Measurements from ENCODE around the gene E2F4.

E2F4 gene

DNA sequence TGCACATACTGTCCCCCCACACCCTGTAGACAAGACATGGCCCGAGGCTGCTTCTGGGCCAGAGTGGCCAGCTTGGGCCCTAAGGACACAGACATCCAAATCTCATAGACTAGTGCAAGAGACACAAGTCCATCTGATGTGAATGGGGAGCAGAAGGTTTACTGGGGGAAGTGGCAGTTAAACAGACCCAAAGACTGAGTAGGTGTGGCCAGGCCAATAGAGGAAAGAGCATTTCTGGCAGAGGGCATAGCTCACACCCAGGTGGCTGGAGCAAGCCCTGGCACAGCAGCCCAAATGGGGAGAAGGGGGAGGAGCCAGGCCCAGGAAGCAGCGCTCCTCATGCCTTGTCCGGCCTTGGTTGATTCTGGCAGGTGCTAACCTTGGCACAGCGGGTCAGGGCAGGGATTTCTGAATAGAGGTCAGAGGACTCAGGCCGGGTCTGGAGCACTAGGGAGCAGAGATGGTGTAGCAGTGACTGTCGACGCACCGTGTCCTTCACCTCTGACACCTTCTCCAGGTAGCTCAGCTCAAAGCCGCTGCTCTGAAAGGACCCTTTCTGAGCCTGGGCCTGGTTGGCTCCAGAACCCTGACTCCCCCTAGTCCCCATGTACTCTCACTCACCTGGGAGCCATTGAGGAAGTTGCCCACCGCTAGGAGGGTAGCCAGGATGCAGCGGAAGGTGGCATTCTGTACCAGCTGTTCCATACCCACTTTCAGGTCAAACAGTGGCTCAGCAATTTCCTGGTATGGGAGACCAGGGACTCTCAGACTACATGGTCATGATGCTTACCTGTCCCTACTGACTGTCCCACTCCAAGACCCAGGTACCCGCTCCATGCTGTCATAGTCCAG is 39.1 kb downstream of the E2F4 start:
- no peak for DNase-seq (ENCODE audit: low read depth in 1 of 2, low spot score in 1 of 2)

DNA sequence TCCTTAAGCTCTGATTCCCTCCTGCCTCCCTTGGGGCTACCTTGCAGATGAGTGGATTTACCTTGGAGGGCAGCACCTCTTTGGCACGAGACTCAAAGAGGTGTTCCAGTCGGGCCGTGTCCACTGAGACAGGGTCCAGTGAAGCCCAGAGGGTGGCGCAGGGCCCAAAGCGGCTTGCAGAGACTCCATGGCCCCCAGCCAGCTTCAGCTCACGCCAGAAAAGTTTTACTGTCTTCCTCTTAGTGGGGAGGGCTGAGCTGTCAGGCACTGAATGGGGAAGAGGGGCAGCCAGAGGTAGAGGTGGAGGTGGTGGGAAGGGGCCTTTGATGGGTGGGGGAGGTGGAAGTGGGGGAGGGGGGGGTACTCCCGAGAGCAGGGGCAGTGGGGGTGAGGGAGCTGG is 41.6 kb downstream of the E2F4 start:
- DNase-seq (ENCODE audit: low read depth in 1 of 2, low spot score in 1 of 2) = no peak

DNA sequence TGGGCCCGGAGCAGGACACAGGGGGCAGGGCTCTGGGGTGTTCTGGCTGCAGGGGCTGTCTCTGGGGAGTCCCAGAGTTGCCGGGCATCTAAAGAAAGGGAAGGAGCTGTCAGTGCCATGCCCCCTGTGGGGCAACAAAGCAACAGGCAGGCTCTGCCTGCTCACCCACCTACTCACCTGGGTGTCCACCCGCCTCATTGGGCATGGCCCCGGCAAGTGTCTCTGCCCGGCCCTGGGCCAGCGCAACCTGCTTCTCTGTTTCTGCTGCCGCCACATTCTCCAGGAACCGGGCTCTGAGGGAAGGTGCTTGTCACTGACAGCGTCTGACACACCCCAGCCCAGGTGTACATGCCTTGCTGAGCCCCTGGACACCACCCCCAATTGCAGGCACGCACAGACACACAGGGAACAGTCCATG is 42.2 kb downstream of the E2F4 start:
- DNase-seq (ENCODE audit: low read depth in 1 of 2, low spot score in 1 of 2) = no peak

DNA sequence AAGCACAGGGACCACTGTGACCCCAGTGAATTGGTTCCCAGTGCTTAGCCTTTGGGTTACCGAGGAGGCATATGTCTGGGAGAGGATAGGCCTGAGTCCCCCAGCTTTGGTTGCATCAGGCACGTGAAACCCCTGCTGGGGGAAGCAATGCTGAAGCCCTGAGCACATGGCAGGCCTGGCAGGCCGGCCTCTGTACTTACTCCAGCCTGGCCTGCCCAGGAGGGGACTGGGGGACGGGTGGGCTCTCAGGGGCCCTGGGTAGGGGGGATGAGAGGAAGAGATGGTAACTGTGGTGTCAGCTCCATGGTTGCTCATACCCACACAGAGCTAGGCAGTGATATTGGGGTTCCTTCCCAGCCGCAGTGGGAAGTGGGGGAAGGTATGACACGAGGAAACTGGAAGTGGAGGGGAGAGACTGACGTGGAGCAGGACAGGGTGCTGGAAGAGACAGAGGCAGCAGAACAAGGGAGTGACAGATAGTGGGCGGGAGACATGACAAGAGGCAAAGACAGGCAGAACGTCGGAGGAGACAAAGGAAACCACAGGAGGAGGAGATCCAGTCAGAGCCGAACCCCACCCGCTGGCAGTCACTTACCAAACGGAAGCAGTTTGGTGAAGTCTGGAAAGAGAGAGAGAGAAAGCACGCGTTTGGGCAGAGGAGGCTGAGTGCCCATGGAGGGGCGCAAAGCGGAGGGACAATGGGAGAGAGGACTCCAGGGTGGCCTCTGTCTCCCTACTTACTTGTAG is 44.0 kb downstream of the E2F4 start:
- peak; percentile 28 to 35 for DNase-seq (ENCODE audit: low read depth in 1 of 2, low spot score in 1 of 2)

DNA sequence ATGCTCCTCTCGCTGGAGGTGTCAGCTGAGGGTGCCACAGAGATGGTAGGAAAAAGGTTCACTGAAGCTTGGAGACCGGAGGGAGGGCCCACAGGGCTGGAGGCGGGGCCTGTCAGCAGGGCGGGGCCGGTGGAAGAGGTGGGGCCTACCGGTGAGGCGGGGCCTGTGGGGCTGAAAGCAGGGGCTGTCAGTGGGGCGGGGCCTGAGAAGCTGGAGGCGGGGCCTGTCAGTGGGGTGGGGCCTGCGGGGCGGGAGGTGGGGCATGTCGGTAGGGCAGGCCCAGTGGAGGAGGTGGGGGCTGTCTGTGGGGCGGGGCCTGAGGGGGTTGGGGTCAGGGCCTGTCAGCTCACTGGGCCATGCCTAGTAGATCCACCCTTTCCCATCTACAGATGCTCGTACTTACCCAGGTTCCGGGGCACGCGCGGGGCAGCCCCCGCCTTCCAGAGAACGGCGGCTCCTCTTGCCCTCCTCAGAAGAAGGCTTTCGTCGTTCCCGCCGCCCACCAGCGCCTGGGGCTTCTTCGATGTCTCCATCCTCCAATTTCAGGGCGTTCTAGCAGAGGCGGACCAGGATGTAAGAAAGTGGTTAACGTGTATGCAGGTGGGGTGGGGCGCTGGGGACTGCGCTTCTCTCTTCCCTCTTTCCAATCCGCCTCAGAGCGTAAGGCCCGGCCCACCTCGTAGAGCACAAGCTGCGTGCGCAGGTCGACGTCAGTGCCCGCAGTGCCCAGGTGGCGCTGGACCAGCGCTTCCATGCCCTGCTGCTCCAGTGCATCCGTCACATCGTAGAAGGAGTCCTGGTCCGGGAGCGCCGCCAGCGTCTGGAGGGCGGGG is 44.8 kb downstream of the E2F4 start:
- peak; percentile 37 to 59 for DNase-seq (ENCODE audit: low read depth in 1 of 2, low spot score in 1 of 2)

DNA sequence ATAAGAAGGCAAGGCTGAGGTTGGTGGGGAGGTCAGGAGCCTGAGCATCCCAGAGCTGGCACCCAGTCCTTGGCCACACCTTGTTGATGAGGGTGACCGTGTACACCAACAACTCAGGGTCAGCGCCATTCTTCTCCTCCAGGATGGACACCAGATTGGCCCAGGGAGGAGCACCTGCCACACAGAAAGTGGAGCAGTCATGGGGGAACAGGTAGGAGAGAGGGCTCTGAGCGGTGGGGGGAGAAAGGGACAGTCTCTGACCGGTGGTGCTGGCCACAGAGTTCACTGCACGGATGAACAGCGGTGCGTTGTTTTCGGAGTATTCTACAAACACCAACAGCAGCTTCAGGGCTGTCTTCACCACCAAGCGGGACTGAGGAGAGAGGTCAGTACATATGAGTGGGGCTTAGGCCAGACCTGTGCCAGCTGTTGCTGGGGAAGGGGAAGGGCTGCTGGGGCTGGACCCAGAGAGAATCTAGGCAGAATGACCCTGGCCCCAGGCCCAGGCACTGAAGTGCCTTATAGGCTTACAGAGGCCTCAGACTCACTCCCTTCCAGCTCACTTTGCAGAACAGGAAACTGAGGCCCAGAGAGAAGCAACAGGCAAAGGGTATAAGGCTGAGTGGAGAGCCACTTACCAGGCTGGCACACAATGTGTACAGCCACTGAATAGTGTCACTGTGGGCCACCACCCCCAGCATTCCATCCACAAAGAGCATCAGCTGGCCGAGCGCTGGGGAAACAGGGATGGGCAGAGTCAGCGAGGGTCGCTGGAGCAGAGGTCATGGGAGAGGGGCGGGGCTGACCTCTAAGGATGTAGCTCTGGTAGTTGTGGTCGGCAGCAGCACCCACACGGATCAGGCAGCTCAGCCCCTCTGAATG is 45.7 kb downstream of the E2F4 start:
- DNase-seq (ENCODE audit: low read depth in 1 of 2, low spot score in 1 of 2) = no peak

DNA sequence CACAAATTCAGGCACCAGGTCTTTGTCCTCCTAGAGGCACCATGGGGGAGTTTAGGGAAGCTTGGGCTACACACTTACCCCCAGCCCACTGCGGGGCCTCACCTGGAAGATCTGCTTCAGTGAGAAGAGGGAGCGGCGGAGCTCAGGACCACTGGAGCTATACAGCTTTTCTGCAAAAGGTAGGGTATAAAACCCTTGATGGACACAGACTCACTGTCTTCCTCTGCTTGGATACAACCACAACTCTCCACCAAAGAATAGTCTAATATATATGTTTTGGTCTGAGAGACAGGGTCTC is 46.3 kb downstream of the E2F4 start:
- DNase-seq (ENCODE audit: low read depth in 1 of 2, low spot score in 1 of 2) = no peak

DNA sequence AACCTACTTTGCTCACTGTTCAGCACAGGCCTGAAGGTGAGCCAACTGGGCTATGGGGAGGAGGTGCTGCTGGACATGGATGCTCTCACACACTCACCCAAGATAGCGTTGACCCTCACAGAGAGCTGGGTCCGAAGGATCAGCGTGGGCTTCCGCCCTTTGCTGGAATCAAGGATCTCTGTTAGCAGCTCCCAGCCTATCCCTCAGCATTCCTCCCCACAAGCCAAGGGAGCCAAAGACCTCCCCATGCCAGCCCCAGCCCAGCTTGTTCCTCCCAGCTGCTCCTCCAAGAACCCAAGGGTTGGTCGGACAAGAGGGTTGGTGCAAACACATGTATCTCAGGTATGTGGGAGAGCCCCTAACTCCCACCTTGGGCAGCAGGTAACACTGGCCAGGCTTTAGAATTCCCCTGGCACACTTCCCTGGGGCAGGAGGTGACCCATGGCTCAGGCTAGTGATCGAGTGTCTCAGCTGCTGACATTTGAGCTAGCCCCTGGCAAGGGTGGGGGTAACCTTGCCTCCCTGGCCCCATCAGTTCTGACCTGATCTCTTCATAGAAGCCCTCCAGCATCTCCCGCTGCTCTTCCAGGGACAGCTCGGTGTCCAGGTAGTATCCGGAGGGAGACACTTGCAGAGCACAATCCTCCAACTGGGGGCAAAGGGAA is 47.0 kb downstream of the E2F4 start:
- DNase-seq (ENCODE audit: low read depth in 1 of 2, low spot score in 1 of 2) = no peak

DNA sequence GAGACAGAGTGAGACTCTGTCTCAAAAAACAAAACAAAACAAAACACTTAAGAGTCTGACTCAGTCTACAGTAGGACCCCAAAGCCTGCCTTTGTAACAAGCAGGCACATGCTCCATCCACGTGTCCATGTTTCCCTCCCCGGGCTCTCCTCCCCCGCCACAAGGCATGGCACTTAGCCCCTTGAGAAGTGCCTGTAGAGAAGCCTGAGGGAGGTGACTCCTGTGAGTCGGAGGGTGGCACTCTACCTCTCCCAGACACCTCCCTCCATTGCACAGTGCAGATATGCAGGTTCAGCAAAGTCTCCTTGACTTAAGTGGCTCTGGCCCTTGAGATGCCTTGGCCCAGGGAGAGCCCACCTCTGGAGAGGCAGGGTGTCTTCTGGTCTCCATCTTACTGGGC is 48.6 kb downstream of the E2F4 start:
- DNase-seq (ENCODE audit: low read depth in 1 of 2, low spot score in 1 of 2) = no peak

DNA sequence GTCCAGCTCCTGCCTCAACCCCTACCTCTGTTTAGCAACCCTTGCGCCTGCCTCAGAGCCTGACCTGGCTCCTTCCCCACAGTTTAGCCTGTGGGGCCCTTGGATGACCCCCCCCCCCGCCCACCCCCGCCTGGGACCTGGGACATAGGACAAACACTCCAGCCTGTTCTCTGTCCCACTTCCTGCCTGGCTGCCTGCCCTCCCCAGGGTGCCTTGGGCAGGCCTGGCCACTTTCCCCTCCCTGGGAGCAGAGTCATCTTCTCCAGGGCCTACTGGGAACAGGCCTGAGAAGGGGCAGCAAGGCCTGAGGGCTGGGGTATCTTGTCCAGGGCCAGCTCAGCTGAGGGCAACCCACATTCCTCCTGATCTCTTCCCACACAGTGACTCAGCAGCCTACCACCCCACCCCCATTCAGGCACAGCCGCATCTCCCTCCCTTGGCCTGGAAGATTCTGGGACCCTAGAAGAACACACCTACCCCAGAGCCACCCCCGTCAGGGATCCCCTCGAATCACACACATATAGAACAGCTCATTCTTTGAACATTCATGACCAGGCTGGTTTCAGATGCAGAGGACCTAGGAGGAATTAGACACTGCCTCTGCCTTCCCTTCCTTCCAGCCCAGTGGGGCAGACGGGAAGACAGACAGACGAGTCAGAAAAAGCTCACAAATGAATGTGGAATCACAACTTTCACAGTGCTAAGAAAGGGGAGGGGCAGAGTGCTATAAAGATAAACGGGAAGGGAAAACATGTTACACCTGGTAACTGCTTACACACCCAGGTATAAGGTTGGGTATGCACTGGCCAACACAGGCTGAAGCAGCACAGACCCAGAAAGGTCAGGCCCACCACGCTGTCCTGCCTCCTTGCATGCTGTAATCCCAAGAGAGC is 49.3 kb downstream of the E2F4 start:
- no peak for DNase-seq (ENCODE audit: low read depth in 1 of 2, low spot score in 1 of 2)

DNA sequence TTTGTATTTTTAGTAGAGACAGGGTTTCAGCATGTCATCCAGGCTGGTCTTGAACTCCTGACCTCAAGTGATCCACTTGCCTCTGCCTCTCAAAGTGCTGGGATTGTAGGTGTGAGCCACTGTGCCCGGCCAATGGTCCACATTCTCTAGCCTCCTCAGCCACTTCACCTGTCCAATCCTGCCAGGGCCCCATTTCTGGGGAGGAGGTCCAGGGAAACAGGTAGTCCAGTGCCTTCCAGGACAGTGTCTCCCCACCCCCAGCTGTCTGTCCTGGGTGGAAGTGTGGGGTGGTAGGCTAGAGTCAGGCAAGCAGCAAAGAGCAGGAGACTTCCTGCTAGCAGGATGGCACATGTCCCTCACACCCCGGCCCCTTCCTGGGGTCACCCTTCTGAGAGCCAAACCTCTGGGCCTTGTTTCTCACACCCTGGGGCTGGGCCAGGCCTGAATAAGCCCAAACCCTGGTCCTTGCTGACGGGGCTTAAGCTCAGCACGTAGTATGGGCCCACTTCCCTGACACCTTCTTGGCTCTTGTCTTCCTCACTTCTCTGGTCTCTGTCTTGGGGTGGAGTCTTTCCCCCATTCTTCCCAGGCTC is 50.3 kb downstream of the E2F4 start:
- DNase-seq (ENCODE audit: low read depth in 1 of 2, low spot score in 1 of 2) = no peak

DNA sequence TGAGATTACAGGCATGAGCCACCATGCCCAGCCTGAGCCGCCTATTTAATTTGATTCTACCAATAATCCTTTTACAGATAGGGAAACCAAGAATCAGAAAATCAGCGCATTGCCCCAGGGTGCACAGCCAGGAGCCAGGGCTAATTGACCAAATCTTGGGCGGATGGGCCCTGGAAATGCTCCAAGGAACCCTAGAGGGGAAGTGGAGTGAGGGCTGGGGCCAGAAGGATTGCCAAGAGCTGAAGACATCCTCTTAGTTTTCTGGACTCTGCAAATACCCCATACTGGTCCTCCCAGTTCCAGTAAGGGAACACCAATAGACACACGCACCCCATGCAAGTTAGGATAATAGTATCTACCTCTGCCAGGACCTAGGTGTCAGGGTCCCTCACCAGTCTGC is 51.5 kb downstream of the E2F4 start:
- DNase-seq (ENCODE audit: low read depth in 1 of 2, low spot score in 1 of 2) = no peak

DNA sequence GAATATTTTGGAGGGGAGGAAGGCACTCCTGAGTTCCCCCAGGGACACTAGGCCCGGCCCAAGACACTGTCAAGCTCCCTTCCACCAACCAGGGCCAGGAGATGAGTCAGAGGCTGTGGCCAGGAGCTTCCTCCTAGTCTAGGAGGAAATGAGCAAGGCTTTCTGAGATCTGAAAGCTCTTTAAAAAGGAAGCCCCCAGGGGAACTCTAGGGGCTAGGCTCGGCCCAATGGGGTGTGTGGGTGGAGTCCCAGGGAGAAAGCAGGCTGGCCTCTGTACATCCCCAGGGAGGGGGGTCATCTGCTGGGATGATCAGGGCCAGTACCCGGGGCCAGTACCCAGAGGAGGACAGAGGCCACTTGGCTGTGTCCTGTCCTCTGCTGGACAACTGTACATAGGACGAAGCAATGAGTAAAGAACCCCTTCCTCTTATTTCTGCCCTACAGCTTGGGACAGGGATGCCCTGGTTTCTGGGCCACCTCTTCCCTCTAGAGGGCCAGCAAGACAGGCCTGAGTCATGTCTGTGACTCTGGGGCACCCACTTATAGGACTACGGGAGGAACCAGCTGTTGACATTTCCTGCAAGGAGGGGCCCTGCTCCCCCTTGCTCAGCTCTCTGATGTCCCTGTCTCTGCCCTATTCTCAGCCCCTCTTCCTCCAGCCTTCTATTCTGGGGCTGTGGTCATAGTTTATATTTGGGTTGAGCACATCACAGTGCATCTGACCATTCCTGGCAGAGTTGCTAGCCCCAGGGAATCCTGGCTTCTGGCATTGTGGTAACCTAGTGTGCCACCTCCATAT is 52.6 kb downstream of the E2F4 start:
- DNase-seq (ENCODE audit: low read depth in 1 of 2, low spot score in 1 of 2) = peak; percentile 41 to 66

DNA sequence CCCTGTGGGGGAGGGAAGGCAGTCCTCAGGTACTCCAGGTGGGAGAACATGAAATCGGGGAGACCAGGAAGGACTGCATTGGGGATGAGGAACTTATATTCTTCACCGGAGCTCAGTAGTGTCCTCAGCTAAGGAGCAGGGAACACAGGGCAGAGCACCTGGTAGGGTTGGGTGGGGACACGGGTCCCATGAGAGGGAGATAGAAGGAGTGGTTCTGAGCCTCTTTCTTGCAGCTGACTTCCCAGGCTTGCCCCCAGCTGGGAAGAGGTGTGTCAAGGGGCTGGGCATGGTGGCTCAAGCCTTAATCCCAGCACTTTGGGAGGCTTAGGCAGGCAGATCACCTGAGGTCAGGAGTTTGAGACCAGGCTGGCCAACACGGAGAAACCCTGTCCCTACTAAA is 53.2 kb downstream of the E2F4 start:
- DNase-seq (ENCODE audit: low read depth in 1 of 2, low spot score in 1 of 2) = no peak

DNA sequence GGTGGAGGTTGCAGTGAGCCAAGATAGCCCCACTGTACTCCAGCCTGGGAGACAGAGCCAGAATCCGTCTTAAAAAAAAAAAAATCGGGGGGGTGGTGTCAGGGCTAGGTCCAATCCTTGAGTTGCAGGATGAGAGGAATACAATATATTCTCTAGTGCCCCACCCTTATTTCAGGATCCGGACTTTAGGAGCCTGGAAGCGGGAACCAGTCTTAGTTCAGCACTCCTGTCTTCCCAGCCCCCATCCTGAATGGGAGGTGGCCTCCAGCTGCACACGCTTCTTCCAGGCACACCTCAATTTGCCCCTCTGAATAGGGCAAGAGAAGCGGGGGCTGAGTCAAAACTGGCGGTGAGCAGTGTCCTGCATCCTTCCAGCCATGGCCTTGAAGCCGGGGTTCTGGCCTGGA is 53.7 kb downstream of the E2F4 start:
- no peak for DNase-seq (ENCODE audit: low read depth in 1 of 2, low spot score in 1 of 2)

DNA sequence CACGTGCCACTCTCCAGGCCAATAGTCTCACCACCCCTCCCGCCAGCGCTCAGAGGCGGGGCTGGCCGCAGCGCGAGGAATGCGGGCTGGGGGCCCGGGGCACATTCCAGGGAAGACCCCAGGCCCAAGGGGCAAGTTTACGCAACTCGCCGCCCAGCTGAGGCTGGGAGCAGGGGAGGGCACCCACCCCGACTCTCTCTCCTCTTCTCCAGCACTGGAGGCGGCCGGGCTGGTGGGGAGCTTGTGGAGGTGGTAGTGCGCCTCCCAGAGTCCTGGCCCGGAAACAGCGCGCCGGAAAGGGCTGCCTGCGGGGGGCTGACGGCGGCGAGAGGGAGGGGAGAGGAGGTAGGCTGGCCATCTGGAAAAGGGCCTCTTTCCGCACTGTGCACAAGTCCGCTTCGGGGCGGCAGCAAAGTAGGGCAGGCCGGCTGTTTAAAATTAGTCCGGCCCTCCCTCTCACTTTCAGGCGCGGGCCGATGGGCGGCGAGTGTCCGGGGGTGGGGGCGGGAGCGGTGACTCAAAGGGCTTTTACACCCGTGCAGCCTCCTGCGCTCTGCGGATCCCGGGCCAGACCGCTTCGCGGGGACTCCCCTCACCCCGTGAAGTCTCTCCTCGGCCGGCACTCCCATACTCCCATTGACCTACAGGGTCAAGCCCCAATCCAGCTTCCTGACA is 54.3 kb downstream of the E2F4 start:
- peak in 1 of 2 donors; percentile 15 for DNase-seq (ENCODE audit: low read depth in 1 of 2, low spot score in 1 of 2)

DNA sequence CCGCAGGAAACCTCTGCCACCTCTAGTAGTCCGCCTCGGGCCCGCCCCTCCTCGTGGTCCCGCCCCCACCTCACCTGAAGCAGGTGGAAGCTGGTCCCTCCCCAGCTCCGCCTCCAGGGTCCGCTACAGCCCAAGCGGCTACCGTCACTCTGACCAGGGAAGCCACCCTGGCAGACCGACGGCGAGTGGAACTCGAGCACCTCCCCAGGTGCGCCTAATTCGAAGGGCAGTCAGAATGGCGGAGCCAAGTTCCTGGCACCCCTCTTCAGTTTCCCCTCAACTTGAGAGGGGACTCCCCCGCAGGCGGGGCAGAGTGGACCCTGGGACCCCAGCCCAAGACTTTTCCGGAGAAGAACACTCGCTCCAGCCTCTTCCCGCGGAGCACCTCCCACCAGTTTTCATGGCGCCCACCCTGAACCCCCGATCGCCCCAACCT is 54.8 kb downstream of the E2F4 start:
- peak; percentile 20 to 33 for DNase-seq (ENCODE audit: low read depth in 1 of 2, low spot score in 1 of 2)

All from activated T-helper 1 cell treated with anti-CD3 and anti-CD28 coated beads, Interleukin-2, amount 50 U/mL, for 16 hours (primary cell).